GM23248 (cell line): ENCODE data around the gene ZMYM2. TPM values are rescaled to one million over a fixed set of nuclear protein-coding genes. Genes with fewer than 3 reads are reported as not detected.

Experiments used
- DNase-seq: peaks from one replicate; pipeline ENCODE4 v3.0.0-alpha.2; 2015
- H2AFZ ChIP-seq: fragments of 200-600 bp; sonication (generic); 2 replicates; pipeline ENCODE4 v1.6.1; 2016; ENCODE audit warnings: antibody characterized with exemption
- H3F3A ChIP-seq: fragments of 200-600 bp; sonication (generic); 2 replicates; pipeline ENCODE4 v1.6.1; 2016; ENCODE audit warnings: mild to moderate bottlenecking, antibody characterized with exemption, mixed run types; ENCODE audit not compliant: insufficient read depth
- H3K27ac ChIP-seq: fragments of 200-600 bp; sonication (generic); 2 replicates; pipeline ENCODE4 v1.5.1; 2016; ENCODE audit warnings: mild to moderate bottlenecking
- H3K27me3 ChIP-seq: fragments of 200-600 bp; sonication (generic); replicated peaks from 2 replicates; pipeline ENCODE4 v1.6.1; 2016; ENCODE audit warnings: mild to moderate bottlenecking; ENCODE audit not compliant: insufficient read depth
- H3K36me3 ChIP-seq: fragments of 200-600 bp; sonication (generic); 2 replicates; pipeline ENCODE4 v1.6.1; 2016; ENCODE audit warnings: low read depth, mild to moderate bottlenecking
- H3K4me1 ChIP-seq: fragments of 200-600 bp; sonication (generic); 2 replicates; pipeline ENCODE4 v1.6.1; 2016; ENCODE audit warnings: mild to moderate bottlenecking; ENCODE audit not compliant: insufficient read depth
- H3K4me2 ChIP-seq: fragments of 200-600 bp; sonication (generic); one replicate; pipeline ENCODE4 v1.6.1; 2016; ENCODE audit warnings: mild to moderate bottlenecking; ENCODE audit not compliant: unreplicated experiment
- H3K4me3 ChIP-seq: fragments of 200-600 bp; sonication (generic); 2 replicates; pipeline ENCODE4 v1.5.1; 2016; ENCODE audit warnings: mild to moderate bottlenecking
- H3K79me2 ChIP-seq: fragments of 200-600 bp; sonication (generic); 2 replicates; pipeline ENCODE4 v1.6.1; 2016; ENCODE audit warnings: mild to moderate bottlenecking; ENCODE audit not compliant: insufficient read depth
- H3K9ac ChIP-seq: fragments of 200-600 bp; sonication (generic); 2 replicates; pipeline ENCODE4 v1.6.1; 2016; ENCODE audit warnings: mild to moderate bottlenecking
- H3K9me2 ChIP-seq: fragments of 200-600 bp; sonication (generic); 2 replicates; pipeline ENCODE4 v1.6.1; 2016; ENCODE audit warnings: mixed run types, mild to moderate bottlenecking, moderate library complexity; ENCODE audit not compliant: insufficient read depth
- H3K9me3 ChIP-seq: fragments of 200-600 bp; sonication (generic); one replicate; pipeline ENCODE4 v1.6.1; 2017; ENCODE audit warnings: low read depth
- H4K20me1 ChIP-seq: fragments of 200-600 bp; sonication (generic); 2 replicates; pipeline ENCODE4 v1.6.0; 2016; ENCODE audit not compliant: insufficient read depth
- EZH2 ChIP-seq: fragments of 200-600 bp; sonication (generic); IDR thresholded peaks from 2 replicates; pipeline ENCODE4 v1.6.1; 2018; ENCODE audit warnings: antibody characterized with exemption, mild to moderate bottlenecking; ENCODE audit not compliant: insufficient read depth, poor library complexity, severe bottlenecking
- EZH2phosphoT487 ChIP-seq: fragments of 200-600 bp; sonication (generic); IDR thresholded peaks from 2 replicates; pipeline ENCODE4 v1.6.1; 2018; ENCODE audit warnings: antibody characterized with exemption, moderate library complexity, mild to moderate bottlenecking, low read depth; ENCODE audit not compliant: insufficient read depth
- WGBS, 2 experiments: methylation state at CpG; one replicate each; pipeline ENCODE4 v1.1.6; 2015 to 2017; ENCODE audit warnings: low lambda C conversion rate in 2 of 2, low coverage in 1 of 2; ENCODE audit errors: missing lambda C conversion rate in 2 of 2; 5-methylcytosine and 5-hydroxymethylcytosine counted together
- in situ Hi-C: fragments of 300-500 bp; cut with MboI; formaldehyde crosslinking; loops from 2 replicates; pipeline ENCODE4 v1.15.0; 2020
- polyA plus RNA-seq: library from polyadenylated mRNA; unstranded; fragments of >200 nt; fragmentation: Nextera tagmentation; extraction: Ambion mirVana; gene quantifications from 2 replicates; pipeline ENCODE4 v1.2.1, GENCODE V29; 2016
- total RNA-seq: library from RNA; depleted of rRNA; stranded (reverse); fragments of >200 nt; shearing (Covaris generic); gene quantifications from 2 replicates; pipeline ENCODE4 v1.2.3, GENCODE V29; 2014; rRNA removed

The ZMYM2 gene
- total and polyA plus RNA-seq, 2 experiments from 2014 or later: 14.9 to 35.0 TPM

DNA sequence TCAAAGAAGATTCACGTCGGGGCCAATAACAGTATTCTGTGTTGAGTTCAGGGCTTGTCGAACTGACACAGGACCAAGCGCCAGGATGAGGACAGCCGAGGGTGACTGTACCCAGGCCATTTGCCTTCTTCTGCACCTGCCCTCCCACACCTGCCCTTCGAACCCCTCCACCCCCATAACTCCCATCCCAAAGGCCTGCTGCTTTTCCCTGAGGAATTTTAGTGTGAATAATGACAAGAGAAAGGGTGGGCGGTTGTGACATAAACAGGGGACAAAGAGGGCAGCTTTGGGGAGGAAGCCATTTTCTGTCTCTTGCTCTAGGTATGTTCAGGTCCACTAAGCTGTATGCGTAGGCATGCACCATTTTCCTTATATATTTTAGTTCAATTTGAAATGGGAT lies 176.2 kb downstream of the ZMYM2 start:
- Histone ChIP-seq H3K79me2 (no peaks in the 10 kb centered on the region), H3K27ac (no peak overlapping the region), H4K20me1 (no peaks in the 10 kb centered on the region), H3K4me1 (no peaks in the 10 kb centered on the region), H3K4me3 (no peak overlapping the region), H3K9me2 (no peaks in the 10 kb centered on the region), H3K36me3 (no peaks in the 10 kb centered on the region), H3K9ac (no peak overlapping the region), H2AFZ (no peak overlapping the region), H3F3A (no peaks in the 10 kb centered on the region), H3K4me2 (no peak overlapping the region), H3K9me3 (no peaks in the 10 kb centered on the region), H3K27me3 (0 out of 2 replicates have a peak, but pooled peaks cover 3% of the 10 kb centered on the region)
- TF ChIP-seq EZH2 (no peak), EZH2phosphoT487 (no peak)
- no peak for DNase-seq
- in situ Hi-C loops: no loop called here
- 58 to 65% methylated on average over 8 of the region's 8 CpGs for WGBS, 2 experiments

DNA sequence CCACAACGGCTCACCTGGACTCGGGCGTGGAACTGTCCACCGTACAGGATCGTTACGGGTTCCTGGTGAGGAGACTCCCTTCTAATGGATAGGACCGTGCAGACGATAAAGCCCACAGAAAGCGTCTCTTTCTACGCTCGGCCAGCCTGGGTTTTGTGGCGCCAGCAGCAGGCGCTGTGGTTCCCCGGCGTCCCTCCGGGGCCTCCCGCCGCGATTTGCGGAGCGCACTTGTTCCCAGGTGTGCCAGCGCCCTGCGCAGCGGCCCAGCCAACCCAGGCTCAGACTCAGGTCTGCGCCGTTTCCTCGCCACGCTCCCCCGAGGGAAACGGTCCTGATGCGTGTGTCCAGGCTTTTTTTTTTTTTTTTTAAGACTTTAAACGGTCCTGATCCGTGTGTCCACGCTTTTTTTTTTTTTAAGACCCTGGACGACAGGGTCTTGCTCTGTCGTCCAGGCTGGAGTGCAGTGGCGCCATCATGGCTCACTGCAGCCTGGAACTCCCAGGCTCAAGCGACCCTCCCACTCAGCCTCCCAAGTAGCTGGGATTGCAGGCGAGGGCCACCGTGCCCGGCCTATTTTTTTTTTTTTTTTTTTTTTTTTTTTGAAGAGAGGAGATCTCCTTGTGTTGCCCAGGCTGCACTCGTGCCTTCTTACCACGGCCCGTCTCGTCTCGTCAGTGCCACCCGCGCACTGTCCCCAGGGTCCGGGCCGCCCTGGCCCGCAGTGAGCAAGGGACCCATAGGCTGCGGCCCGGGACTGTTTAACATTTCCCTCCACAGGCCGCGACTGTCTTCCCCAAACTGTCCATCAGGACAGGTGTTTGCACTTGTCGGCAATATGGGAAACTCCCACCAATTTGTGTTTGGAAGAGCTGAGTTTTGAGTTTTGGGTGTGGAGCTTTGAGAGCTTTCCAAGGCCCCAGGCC lies 178.5 kb downstream of the ZMYM2 start:
- H2AFZ ChIP-seq: peak overlapping the region; percentile 51
- no peaks in the 10 kb centered on the region for H3K9me2 ChIP-seq
- in situ Hi-C loops: no loop called here
- 34 to 39% methylated on average over 55 of the region's 56 CpGs for WGBS, 2 experiments
- H3K4me3 ChIP-seq: no peak overlapping the region; the same call in 1 of the 2 replicates
- 0 out of 2 replicates have a peak, but pooled peaks cover 3% of the 10 kb centered on the region for H3K27me3 ChIP-seq
- TF ChIP-seq EZH2phosphoT487 (no peak), EZH2 (no peak)
- H3K9me3 ChIP-seq: no peaks in the 10 kb centered on the region
- H3K4me1 ChIP-seq: no peaks in the 10 kb centered on the region
- no peaks in the 10 kb centered on the region for H4K20me1 ChIP-seq
- no peak overlapping the region for H3K9ac ChIP-seq
- no peaks in the 10 kb centered on the region for H3F3A ChIP-seq
- no peaks in the 10 kb centered on the region for H3K79me2 ChIP-seq
- no peaks in the 10 kb centered on the region for H3K36me3 ChIP-seq
- no peak overlapping the region for H3K27ac ChIP-seq
- no peak overlapping the region for H3K4me2 ChIP-seq
- DNase-seq: peak; percentile 47

GRCh38 chr13:20137875-20138274 lies 179.3 kb downstream of the ZMYM2 start:
- in situ Hi-C loops: no loop called here
- no peak overlapping the region for H3K4me2 ChIP-seq
- no peak for DNase-seq
- no peak overlapping the region for H3K4me3 ChIP-seq
- H3F3A ChIP-seq: no peaks in the 10 kb centered on the region
- no peak for TF ChIP-seq EZH2
- no peak for TF ChIP-seq EZH2phosphoT487
- H3K9ac ChIP-seq: no peak overlapping the region
- no peaks in the 10 kb centered on the region for H3K79me2 ChIP-seq
- H3K36me3 ChIP-seq: no peaks in the 10 kb centered on the region
- H3K4me1 ChIP-seq: no peaks in the 10 kb centered on the region
- no peaks in the 10 kb centered on the region for H3K9me2 ChIP-seq
- no peaks in the 10 kb centered on the region for H4K20me1 ChIP-seq
- no peaks in the 10 kb centered on the region for H3K9me3 ChIP-seq
- H3K27ac ChIP-seq: no peak overlapping the region
- peaks cover 9% of the 10 kb centered on the region; the same call in 1 of the 2 replicates for H3K27me3 ChIP-seq
- 45 to 49% methylated on average over 2 of the region's 2 CpGs for WGBS, 2 experiments
- no peak overlapping the region for H2AFZ ChIP-seq

GRCh38 chr13:20140487-20140886 lies 182.0 kb downstream of the ZMYM2 start:
- Histone ChIP-seq H3K9ac (no peak overlapping the region), H2AFZ (no peak overlapping the region), H3K4me1 (no peaks in the 10 kb centered on the region), H3K4me2 (no peak overlapping the region), H4K20me1 (no peaks in the 10 kb centered on the region), H3K27ac (no peak overlapping the region), H3K4me3 (no peak overlapping the region), H3K9me2 (no peaks in the 10 kb centered on the region), H3K79me2 (no peaks in the 10 kb centered on the region), H3K36me3 (no peaks in the 10 kb centered on the region), H3K27me3 (peaks cover 13% of the 10 kb centered on the region; the same call in 1 of the 2 replicates), H3F3A (no peaks in the 10 kb centered on the region), H3K9me3 (no peaks in the 10 kb centered on the region)
- no peak for DNase-seq
- 76 to 83% methylated on average over 4 of the region's 4 CpGs for WGBS, 2 experiments
- TF ChIP-seq EZH2: no peak
- no peak for TF ChIP-seq EZH2phosphoT487
- in situ Hi-C loops: no loop called here

Other genes with a start within 250 kb of the ZMYM2 start
- gene PSPC1, start 175.8 kb upstream of the ZMYM2 start, total RNA-seq: 16.8 and 27.9 TPM in 2 replicates
- gene PSPC1, start 175.8 kb upstream of the ZMYM2 start, polyA plus RNA-seq: 14.9 and 17.2 TPM in 2 replicates
- gene ZMYM5, start 95.1 kb upstream of the ZMYM2 start, total RNA-seq: 7.3 and 12.4 TPM in 2 replicates
- 16.4 and 16.9 TPM in 2 replicates for gene ZMYM5, start 95.1 kb upstream of the ZMYM2 start, polyA plus RNA-seq
- 5.5 and 5.8 TPM in 2 replicates for gene GJA3, start 202.3 kb downstream of the ZMYM2 start, total RNA-seq
- gene GJA3, start 202.3 kb downstream of the ZMYM2 start, polyA plus RNA-seq: 1.9 and 2.1 TPM in 2 replicates
- gene GJB2, start 234.2 kb downstream of the ZMYM2 start, total RNA-seq: 0.11 and 0.25 TPM in 2 replicates
- gene GJB2, start 234.2 kb downstream of the ZMYM2 start, polyA plus RNA-seq: 0.16 and 0.20 TPM in 2 replicates